ENCODE results near the gene SLC25A5. TPM values are rescaled to one million over a fixed set of nuclear protein-coding genes. Genes with fewer than 3 reads are reported as not detected.

The SLC25A5 gene
- total RNA-seq, 1 experiment from 2014 or later, result 807 TPM

- no TSS peak for BruUV-seq (replicated peaks)
- Histone ChIP-seq H3K27ac (no peak overlapping the region), H3K4me3 (no peak overlapping the region), H3K4me1 (replicated peaks; ENCODE audit: insufficient read depth) (peaks cover 19% of the 10 kb centered on the region), H3K36me3 (ENCODE audit: low read depth) (peaks cover 18% of the 10 kb centered on the region), H3F3A (ENCODE audit: insufficient read depth, low read depth) (peaks cover 52% of the 10 kb centered on the region), H3K27me3 (ENCODE audit: insufficient read depth, low read depth) (no peaks in the 10 kb centered on the region), H3K79me2 (ENCODE audit: low read depth) (peaks cover 6% of the 10 kb centered on the region), H2AFZ (no peak overlapping the region), H4K20me1 (ENCODE audit: insufficient read depth) (peaks cover 11% of the 10 kb centered on the region), H3K9me3 (ENCODE audit: insufficient read depth, low read depth) (no peaks in the 10 kb centered on the region), H3K4me2 (no peak overlapping the region), H3K9me2 (ENCODE audit: insufficient read depth) (no peaks in the 10 kb centered on the region)
- DNase-seq, result no peak
- ChIA-PET POLR2A (ENCODE audit: unreplicated experiment) (interaction anchor here (0.6 kb wide), 1 partner anchor 353 kb away, joined by 5 read pairs; no protein-coding TSS in a partner anchor), CTCF (no interaction called here)
- intact Hi-C loops (cut with micrococcal nuclease; ENCODE audit: unreplicated experiment), result no loop called here
- no peak for TF ChIP-seq EZH2 (IDR thresholded peaks at IDR 0.05; ENCODE audit: low read depth)
- TF ChIP-seq, protein P1, sequence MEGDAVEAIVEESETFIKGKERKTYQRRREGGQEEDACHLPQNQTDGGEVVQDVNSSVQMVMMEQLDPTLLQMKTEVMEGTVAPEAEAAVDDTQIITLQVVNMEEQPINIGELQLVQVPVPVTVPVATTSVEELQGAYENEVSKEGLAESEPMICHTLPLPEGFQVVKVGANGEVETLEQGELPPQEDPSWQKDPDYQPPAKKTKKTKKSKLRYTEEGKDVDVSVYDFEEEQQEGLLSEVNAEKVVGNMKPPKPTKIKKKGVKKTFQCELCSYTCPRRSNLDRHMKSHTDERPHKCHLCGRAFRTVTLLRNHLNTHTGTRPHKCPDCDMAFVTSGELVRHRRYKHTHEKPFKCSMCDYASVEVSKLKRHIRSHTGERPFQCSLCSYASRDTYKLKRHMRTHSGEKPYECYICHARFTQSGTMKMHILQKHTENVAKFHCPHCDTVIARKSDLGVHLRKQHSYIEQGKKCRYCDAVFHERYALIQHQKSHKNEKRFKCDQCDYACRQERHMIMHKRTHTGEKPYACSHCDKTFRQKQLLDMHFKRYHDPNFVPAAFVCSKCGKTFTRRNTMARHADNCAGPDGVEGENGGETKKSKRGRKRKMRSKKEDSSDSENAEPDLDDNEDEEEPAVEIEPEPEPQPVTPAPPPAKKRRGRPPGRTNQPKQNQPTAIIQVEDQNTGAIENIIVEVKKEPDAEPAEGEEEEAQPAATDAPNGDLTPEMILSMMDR (conservative IDR thresholded peaks at IDR 0.05), result no peak
Observed at GRCh38 chrX:119474615-119475388, 6.6 kb downstream of the SLC25A5 start.

- POLR2A ChIA-PET (ENCODE audit: unreplicated experiment), result interaction anchor here (0.6 kb wide), 1 partner anchor 353 kb away, joined by 5 read pairs; no protein-coding TSS in a partner anchor
Observed at GRCh38 chrX:119475389-119476101, 7.3 kb downstream of the SLC25A5 start.

DNA sequence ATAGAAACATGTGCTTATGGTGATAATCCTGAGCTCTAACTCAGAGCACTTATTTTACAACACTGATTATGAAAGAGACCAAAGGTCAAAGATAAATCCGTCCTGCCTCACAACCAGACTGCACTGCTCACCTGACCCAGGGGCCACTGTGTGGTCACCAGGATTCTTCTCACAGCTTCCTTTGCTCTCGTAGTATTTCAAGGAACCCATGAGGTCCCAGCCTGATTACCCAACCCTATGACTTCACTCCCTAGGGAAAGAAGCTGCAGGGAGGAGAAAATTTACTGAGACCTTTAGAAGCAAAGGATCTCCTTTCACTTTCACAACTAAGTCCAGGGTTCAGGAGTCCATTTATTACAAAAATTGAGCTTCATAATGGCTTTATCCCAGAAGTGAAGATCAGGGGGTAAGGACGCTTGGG, 9.6 kb downstream of the SLC25A5 start:
- Histone ChIP-seq H3K4me2 (peak overlapping the region; percentile 56), H2AFZ (no peak overlapping the region; the same call in 1 of the 2 replicates), H3K79me2 (ENCODE audit: low read depth) (no peaks in the 10 kb centered on the region), H3K9me3 (ENCODE audit: insufficient read depth, low read depth) (no peaks in the 10 kb centered on the region), H3K9me2 (ENCODE audit: insufficient read depth) (no peaks in the 10 kb centered on the region), H3K27me3 (ENCODE audit: insufficient read depth, low read depth) (no peaks in the 10 kb centered on the region), H3K36me3 (ENCODE audit: low read depth) (no peaks in the 10 kb centered on the region), H3K4me3 (no peak overlapping the region), H3K4me1 (replicated peaks; ENCODE audit: insufficient read depth) (peaks cover 20% of the 10 kb centered on the region), H3F3A (ENCODE audit: insufficient read depth, low read depth) (peaks cover 33% of the 10 kb centered on the region; the same call in 1 of the 2 replicates), H3K27ac (peak overlapping the region; percentile 21), H4K20me1 (ENCODE audit: insufficient read depth) (no peaks in the 10 kb centered on the region)
- peak; percentile 37 to 88 for DNase-seq
- ChIA-PET CTCF (interaction anchor here (0.5 to 1.9 kb wide), 7 partner anchors 9 to 485 kb away, joined by 3 to 10 read pairs (median 6); partner anchors contain the start of gene UBE2A), POLR2A (ENCODE audit: unreplicated experiment) (interaction anchor here (0.5 to 0.6 kb wide), 5 partner anchors 9 to 354 kb away, joined by 3 to 10 read pairs (median 6); no protein-coding TSS in a partner anchor)
- no TSS peak for BruUV-seq (replicated peaks)
- no peak for TF ChIP-seq EZH2 (IDR thresholded peaks at IDR 0.05; ENCODE audit: low read depth)
- intact Hi-C loops (cut with micrococcal nuclease; ENCODE audit: unreplicated experiment), result no loop called here

More at GRCh38 chrX:119475389-119476101, 7.3 kb downstream of the SLC25A5 start:
- peaks cover 49% of the 10 kb centered on the region for H3F3A ChIP-seq (ENCODE audit: insufficient read depth, low read depth)
- H3K4me1 ChIP-seq (replicated peaks; ENCODE audit: insufficient read depth), result peaks cover 19% of the 10 kb centered on the region
- no peak overlapping the region for H3K4me2 ChIP-seq
- peaks cover 4% of the 10 kb centered on the region; the same call in 1 of the 2 replicates for H4K20me1 ChIP-seq (ENCODE audit: insufficient read depth)
- H3K9me3 ChIP-seq (ENCODE audit: insufficient read depth, low read depth), result no peaks in the 10 kb centered on the region
- H3K36me3 ChIP-seq (ENCODE audit: low read depth), result peaks cover 10% of the 10 kb centered on the region
- CTCF ChIA-PET, result interaction anchor here (0.6 kb wide), 1 partner anchor 209 kb away, joined by 4 read pairs; no protein-coding TSS in a partner anchor
- H3K27me3 ChIP-seq (ENCODE audit: insufficient read depth, low read depth), result no peaks in the 10 kb centered on the region
- no peaks in the 10 kb centered on the region for H3K79me2 ChIP-seq (ENCODE audit: low read depth)
- H3K27ac ChIP-seq, result no peak overlapping the region
- DNase-seq, result no peak
- intact Hi-C loops (cut with micrococcal nuclease; ENCODE audit: unreplicated experiment), result no loop called here
- BruUV-seq (replicated peaks), result no TSS peak
- H3K4me3 ChIP-seq, result no peak overlapping the region
- no peak overlapping the region for H2AFZ ChIP-seq
- TF ChIP-seq, protein P1 (conservative IDR thresholded peaks at IDR 0.05), result no peak
- no peak for TF ChIP-seq EZH2 (IDR thresholded peaks at IDR 0.05; ENCODE audit: low read depth)
- H3K9me2 ChIP-seq (ENCODE audit: insufficient read depth), result no peaks in the 10 kb centered on the region

All from PC-9 (cell line).